T-helper 17 cell (primary cell): ENCODE results near the gene C10orf95. TPM values are rescaled to one million over a fixed set of nuclear protein-coding genes. Genes with fewer than 3 reads are reported as not detected.
A peak's percentile ranks its signal among the peaks of the same experiment; 100 is the strongest.

ENCODE experiments used
- ATAC-seq: fragments of 150-1000 bp; cut with Tn5 transposase; 2 replicates; pipeline ENCODE4 v1.10.0; 2021; ENCODE audit warnings: mild to moderate bottlenecking, moderate library complexity
- DNase-seq, 3 donors: peaks; one replicate each; pipeline versions ENCODE4 v3.0.0 to v3.0.0-alpha.2; 2020 to 2021
- H3K9me3 ChIP-seq: one replicate; pipeline ENCODE4 v1.7.0; 2013; ENCODE audit warnings: low read length, mild to moderate bottlenecking; ENCODE audit not compliant: control insufficient read depth, poor library complexity, severe bottlenecking
- H3K27ac Mint-ChIP-seq: one replicate; pipeline ENCODE4 v1.8.0; 2022; ENCODE audit warnings: mild to moderate bottlenecking, moderate library complexity, mixed read lengths
- H3K27me3 Mint-ChIP-seq: one replicate; pipeline ENCODE4 v1.8.0; 2022; ENCODE audit warnings: mixed read lengths
- H3K36me3 Mint-ChIP-seq: one replicate; pipeline ENCODE4 v1.8.0; 2022; ENCODE audit warnings: low read depth, mixed read lengths
- H3K4me1 Mint-ChIP-seq: one replicate; pipeline ENCODE4 v1.8.0; 2022; ENCODE audit warnings: mild to moderate bottlenecking, mixed read lengths
- H3K4me3 Mint-ChIP-seq: one replicate; pipeline ENCODE4 v1.8.0; 2022; ENCODE audit warnings: mild to moderate bottlenecking, moderate library complexity, mixed read lengths
- total RNA-seq, 4 donors: library from RNA in 2 of 4; stranded (reverse) in 2 of 4; gene quantifications; one replicate each; pipeline ENCODE4 v1.2.3 and lab custom pipeline; 2022 to 2026

Gene C10orf95
- total RNA-seq, 2 donors from 2014 or later = 0.50 TPM; not detected in 1

DNA sequence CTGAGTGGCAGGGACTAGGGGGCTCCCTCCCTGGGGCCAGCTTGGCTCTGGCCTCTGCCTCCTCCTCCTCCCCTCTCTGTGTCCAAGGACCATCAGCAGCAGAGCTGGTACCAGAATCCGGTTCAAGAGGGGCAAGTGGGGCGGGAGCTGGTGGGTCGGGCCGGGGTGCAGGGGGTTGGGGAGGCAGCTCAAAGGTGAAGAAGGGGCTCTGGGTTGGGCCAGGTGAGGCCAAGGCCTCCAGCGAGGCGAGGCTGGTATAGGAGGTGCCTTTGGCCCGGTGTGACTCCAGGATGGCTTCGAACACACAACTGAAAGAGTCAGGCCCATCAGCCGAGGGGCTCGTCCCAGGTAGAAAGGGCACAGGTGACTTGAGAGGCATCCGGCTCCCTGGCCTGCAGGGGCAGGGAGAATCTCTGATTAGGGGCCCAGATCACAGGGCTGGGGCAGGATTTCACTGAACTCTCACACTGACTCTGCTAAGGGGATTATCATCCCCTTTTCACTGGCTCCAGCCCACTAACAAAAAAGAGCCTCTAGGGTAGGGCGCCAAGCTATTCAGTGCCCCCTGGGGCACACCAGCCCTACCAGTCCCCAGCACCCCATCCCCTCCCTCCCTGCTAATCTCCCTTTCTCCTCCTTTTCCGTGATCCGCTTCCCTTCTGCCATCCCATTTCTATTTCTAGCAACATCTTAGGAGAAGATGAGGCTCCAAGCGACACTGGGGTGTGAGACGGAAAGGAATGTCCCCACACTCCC, 37.4 kb downstream of the C10orf95 start:
- Mint-ChIP-seq H3K27ac (peak overlapping the region; percentile 51), H3K4me1 (peaks cover 24% of the 10 kb centered on the region), H3K36me3 (peaks cover 11% of the 10 kb centered on the region), H3K4me3 (no peak overlapping the region), H3K27me3 (peaks cover 56% of the 10 kb centered on the region)
- DNase-seq (no peak), ATAC-seq (no peak)
- H3K9me3 ChIP-seq = no peaks in the 10 kb centered on the region

DNA sequence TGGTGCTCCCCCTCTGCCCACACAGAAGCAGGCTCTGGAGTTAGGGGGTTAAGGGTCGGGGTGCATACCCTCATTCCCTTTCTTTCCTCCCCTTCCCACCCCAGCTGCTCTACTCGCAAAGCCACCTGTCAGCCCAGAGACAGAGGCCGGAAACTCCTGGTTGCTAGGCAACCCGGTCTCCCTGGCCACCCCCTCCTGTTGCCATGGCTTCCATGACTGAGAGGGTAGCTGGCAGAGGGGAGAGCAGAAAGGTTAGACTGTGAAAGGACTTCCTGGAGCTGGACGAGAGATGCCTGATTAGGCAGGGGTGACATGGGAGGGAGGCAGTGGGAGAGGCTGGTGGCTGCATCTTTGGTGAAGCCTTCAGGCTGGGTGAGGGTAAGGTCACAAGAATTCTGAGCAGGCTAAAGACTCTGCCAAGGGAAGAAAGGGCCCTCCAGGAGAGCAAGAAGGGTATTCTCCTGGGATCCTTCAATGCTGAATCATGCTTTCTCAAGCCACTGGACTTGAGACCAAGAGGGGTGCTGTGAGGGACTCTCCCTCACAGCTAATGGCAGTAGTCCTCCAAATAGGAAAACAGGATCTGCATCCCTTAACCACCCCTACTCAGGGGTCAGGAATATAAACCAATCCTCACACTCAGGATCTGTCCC, 38.2 kb downstream of the C10orf95 start:
- ATAC-seq (no peak), DNase-seq (no peak)
- peaks cover 11% of the 10 kb centered on the region for H3K36me3 Mint-ChIP-seq
- H3K27me3 Mint-ChIP-seq = peaks cover 59% of the 10 kb centered on the region
- H3K4me3 Mint-ChIP-seq = no peak overlapping the region
- H3K4me1 Mint-ChIP-seq = peaks cover 25% of the 10 kb centered on the region
- no peaks in the 10 kb centered on the region for H3K9me3 ChIP-seq
- H3K27ac Mint-ChIP-seq = no peak overlapping the region

DNA sequence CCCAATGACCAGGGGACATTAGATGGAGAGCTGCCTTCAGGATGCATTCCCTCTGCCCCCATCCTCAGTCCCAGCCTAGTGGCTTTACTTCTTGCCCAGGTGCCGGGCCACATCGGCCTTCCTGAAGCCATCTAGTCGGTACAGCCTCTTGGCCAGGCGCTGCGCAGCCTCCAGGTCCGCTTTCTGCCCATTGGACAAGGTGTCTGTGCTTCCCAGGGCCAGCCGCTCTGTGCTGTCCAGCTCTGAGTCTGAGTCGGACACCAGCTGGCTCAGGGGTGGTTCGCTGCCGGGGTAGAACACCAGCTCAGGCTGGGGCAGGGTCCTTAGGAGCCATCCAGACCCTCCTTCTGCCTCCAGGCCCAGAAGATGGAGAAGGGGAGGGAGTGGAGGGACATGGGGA, 39.0 kb downstream of the C10orf95 start:
- Mint-ChIP-seq H3K27ac (no peak overlapping the region), H3K4me3 (peak overlapping the region; percentile 39)
- no peak for DNase-seq

DNA sequence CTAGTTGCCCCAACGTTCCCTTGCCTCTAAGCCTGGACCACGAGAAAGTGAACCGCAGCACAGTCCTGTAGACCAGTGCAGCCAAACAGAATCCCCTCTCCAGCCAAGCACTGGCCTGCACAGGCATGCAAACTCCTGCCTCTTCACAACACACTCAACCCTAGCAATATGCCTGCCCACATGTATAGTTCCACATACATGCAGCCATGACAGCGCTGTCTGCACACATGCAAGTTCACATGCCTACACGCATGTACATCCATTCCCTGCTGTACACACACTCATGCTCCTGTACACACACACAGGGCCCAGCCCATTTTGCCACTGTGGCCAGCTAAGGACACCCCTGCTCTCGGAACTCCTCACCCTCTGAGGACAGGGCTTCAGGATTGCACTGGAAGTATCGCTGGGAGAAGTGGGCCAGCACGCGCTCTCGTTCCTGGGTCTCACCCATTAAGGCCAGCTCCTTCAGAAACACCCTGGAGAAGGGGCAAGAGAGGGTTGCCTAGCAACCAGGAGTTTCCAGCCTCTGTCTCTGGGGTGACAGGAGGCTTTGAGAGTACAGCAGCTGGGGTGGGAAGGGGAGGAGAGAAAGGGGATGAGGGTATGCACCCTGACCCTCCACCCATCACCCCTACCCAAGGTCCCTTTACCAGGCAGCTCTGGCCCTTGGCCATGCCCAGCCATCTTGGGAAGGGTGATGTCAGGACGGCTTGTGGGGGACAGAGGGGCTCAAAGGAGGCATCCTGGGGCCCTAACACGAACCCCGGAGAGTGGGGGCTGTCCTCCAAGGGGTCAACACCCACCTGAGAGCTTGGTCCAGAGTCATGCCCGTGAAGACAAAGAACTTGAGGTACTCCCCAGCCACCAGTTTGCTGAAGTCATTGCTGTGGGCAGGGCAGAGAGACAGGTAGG, 39.7 kb downstream of the C10orf95 start:
- Mint-ChIP-seq H3K4me1 (peaks cover 26% of the 10 kb centered on the region), H3K27me3 (peaks cover 53% of the 10 kb centered on the region), H3K36me3 (peaks cover 11% of the 10 kb centered on the region), H3K4me3 (peak overlapping the region; percentile 83), H3K27ac (no peak overlapping the region)
- H3K9me3 ChIP-seq = no peaks in the 10 kb centered on the region
- ATAC-seq (no peak), DNase-seq (no peak)

More for the DNA sequence above, 39.0 kb downstream of the C10orf95 start:
- H3K36me3 Mint-ChIP-seq = peaks cover 11% of the 10 kb centered on the region
- H3K4me1 Mint-ChIP-seq = peaks cover 26% of the 10 kb centered on the region
- H3K9me3 ChIP-seq = no peaks in the 10 kb centered on the region
- H3K27me3 Mint-ChIP-seq = peaks cover 58% of the 10 kb centered on the region
- no peak for ATAC-seq

DNA sequence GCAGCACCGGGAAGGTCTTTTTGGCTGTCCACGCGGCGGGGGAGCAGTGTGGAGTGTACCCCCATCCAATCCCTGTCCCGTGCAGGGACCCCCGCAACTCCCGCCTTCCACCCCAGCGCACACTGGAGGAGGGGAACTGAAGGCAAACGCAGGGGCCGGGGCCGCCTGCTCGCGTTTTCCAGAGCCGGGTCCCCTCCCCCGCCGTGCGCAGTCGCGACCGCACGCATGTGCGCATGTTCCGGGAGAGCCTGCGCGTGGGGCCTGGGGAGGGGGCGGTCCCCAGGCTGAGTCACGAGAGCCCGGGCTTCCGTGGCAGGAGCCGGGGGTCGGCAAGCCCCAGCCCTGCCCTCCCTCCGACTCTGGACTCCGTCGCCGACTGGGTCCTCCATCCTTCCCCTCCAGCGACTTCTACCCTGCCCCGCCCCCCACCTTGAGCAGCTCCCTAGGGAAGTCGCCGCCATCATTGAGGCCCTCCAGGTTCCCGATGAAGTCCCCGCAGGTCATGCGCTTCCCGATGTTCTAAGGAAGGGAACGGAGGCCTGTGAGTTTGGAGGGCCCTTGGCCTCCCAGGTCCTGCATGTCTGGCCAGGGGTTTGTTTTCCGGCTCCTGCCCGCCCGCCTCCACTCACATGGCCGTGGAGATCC, 40.8 kb downstream of the C10orf95 start:
- H3K9me3 ChIP-seq = no peaks in the 10 kb centered on the region
- H3K36me3 Mint-ChIP-seq = peaks cover 8% of the 10 kb centered on the region
- peak in 1 of 3 donors; percentile 28 for DNase-seq
- peak; percentile 5 for ATAC-seq
- peaks cover 43% of the 10 kb centered on the region for H3K27me3 Mint-ChIP-seq
- H3K4me3 Mint-ChIP-seq = peak overlapping the region; percentile 90
- peaks cover 31% of the 10 kb centered on the region for H3K4me1 Mint-ChIP-seq
- peak overlapping the region; percentile 79 for H3K27ac Mint-ChIP-seq

- peak overlapping the region; percentile 90 for H3K4me3 Mint-ChIP-seq
- peaks cover 8% of the 10 kb centered on the region for H3K36me3 Mint-ChIP-seq
- DNase-seq = no peak
- H3K27ac Mint-ChIP-seq = peak overlapping the region; percentile 79
- H3K9me3 ChIP-seq = no peaks in the 10 kb centered on the region
- H3K27me3 Mint-ChIP-seq = peaks cover 42% of the 10 kb centered on the region
- H3K4me1 Mint-ChIP-seq = peaks cover 32% of the 10 kb centered on the region
- ATAC-seq = no peak
Observed at GRCh38 chr10:102409604-102410428, 41.5 kb downstream of the C10orf95 start.

DNA sequence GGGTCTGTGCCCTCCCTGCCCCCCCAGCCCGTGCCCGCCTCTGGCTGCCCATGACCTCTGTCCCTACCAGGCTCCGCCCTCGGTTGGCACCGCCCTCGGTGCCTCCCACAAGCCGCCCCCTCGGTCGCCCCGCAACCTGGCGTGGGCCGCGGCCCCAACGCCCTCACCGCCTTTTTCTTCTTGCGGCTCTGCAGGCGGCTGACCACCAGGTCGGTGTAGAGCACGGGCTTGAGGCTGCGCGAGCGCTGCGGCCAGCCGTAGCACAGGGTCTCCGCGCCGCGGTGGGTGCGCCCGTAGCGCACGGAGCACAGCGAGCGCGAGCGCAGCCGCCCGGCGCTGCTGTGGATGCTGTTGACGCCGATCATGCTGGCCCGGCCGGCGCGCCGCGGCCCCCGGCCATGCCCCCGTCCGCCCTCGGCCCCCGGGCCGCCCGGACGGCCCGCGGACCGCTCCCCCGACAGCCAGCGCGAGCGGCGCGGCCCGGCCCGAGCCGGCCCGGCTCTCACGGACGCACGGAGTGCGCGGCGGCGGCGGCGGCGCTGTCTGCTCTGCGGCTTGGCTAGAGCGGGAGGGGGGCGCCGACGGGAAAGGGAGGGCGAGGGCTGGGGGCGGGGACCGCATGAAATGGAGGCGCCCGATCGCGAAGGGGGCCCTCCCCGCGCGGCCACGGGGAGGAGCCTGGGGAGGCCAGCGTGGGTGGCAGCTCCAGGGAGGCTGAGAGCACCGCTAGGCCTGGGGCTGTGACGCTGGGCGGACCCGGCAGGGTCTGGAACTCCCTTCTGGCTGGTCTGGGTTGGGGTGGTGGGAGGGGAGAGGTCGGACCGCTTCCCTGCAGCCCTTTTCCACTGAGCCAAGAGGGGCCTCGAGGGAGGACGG, 42.4 kb downstream of the C10orf95 start:
- no peaks in the 10 kb centered on the region for H3K9me3 ChIP-seq
- Mint-ChIP-seq H3K4me1 (peaks cover 34% of the 10 kb centered on the region), H3K27ac (peak overlapping the region; percentile 95), H3K4me3 (peak overlapping the region; percentile 90), H3K36me3 (peaks cover 8% of the 10 kb centered on the region), H3K27me3 (peaks cover 35% of the 10 kb centered on the region)
- DNase-seq (peak; percentile 44 to 59 (median 55)), ATAC-seq (peak; percentile 53)

GRCh38 chr10:102408131-102408727, 43.1 kb downstream of the C10orf95 start:
- peaks cover 39% of the 10 kb centered on the region for H3K4me1 Mint-ChIP-seq
- DNase-seq (no peak), ATAC-seq (peak; percentile 9)
- peak overlapping the region; percentile 95 for H3K27ac Mint-ChIP-seq
- no peaks in the 10 kb centered on the region for H3K9me3 ChIP-seq
- H3K27me3 Mint-ChIP-seq = peaks cover 35% of the 10 kb centered on the region
- peak overlapping the region; percentile 84 for H3K4me3 Mint-ChIP-seq
- H3K36me3 Mint-ChIP-seq = peaks cover 8% of the 10 kb centered on the region

- peaks cover 35% of the 10 kb centered on the region for H3K27me3 Mint-ChIP-seq
- no peaks in the 10 kb centered on the region for H3K9me3 ChIP-seq
- peak overlapping the region; percentile 77 for H3K4me3 Mint-ChIP-seq
- ATAC-seq (no peak), DNase-seq (no peak)
- H3K27ac Mint-ChIP-seq = peak overlapping the region; percentile 95
- peaks cover 35% of the 10 kb centered on the region for H3K4me1 Mint-ChIP-seq
- H3K36me3 Mint-ChIP-seq = peaks cover 8% of the 10 kb centered on the region
Observed at GRCh38 chr10:102407425-102408130, 43.8 kb downstream of the C10orf95 start.

GRCh38 chr10:102406815-102407214, 44.5 kb downstream of the C10orf95 start:
- Mint-ChIP-seq H3K36me3 (peaks cover 8% of the 10 kb centered on the region), H3K4me3 (peak overlapping the region; percentile 77), H3K27me3 (peaks cover 32% of the 10 kb centered on the region), H3K4me1 (peaks cover 37% of the 10 kb centered on the region), H3K27ac (peak overlapping the region; percentile 95)
- ATAC-seq (no peak), DNase-seq (no peak)
- no peaks in the 10 kb centered on the region for H3K9me3 ChIP-seq
